ENCODE measurements around the gene GRIK1. TPM values are rescaled to one million over a fixed set of nuclear protein-coding genes. Genes with fewer than 3 reads are reported as not detected.
"Not testable (repeated sequence)": the region's sequence is repeated elsewhere in the genome, so short reads cannot be mapped to it uniquely, and the experiment has no call there.

The GRIK1 gene
- total RNA-seq, 3 donors from 2014 or later = 0.38 to 0.41 TPM; not detected in 1

- no peaks in the 10 kb centered on the region for H3K36me3 ChIP-seq (ENCODE audit: low read depth)
- DNase-seq (no peak), ATAC-seq (no peak)
- no peak for TF ChIP-seq CTCF (IDR thresholded peaks at IDR 0.05)
- no peaks in the 10 kb centered on the region for H3K9me3 ChIP-seq
- no peak overlapping the region for H3K4me3 ChIP-seq
- no peaks in the 10 kb centered on the region for H3K4me1 ChIP-seq (ENCODE audit: low read depth)
- intact Hi-C loops (cut with DNase I, micrococcal nuclease) = no loop called here
These were observed 21.7 kb upstream of the GRIK1 start for GRCh38 chr21:29961291-29962027.

GRCh38 chr21:29958551-29958950 is 18.8 kb upstream of the GRIK1 start:
- ATAC-seq (no peak), DNase-seq (no peak)
- H3K9me3 ChIP-seq = no peaks in the 10 kb centered on the region
- H3K36me3 ChIP-seq (ENCODE audit: low read depth) = no peaks in the 10 kb centered on the region
- TF ChIP-seq CTCF (IDR thresholded peaks at IDR 0.05) = no peak
- no peaks in the 10 kb centered on the region for H3K4me1 ChIP-seq (ENCODE audit: low read depth)
- H3K4me3 ChIP-seq = no peak overlapping the region
- intact Hi-C loops (cut with DNase I, micrococcal nuclease) = no loop called here

- intact Hi-C loops (cut with DNase I, micrococcal nuclease); ATAC-seq; H3K36me3 ChIP-seq (ENCODE audit: low read depth): not testable (repeated sequence)
These were observed 18.2 kb upstream of the GRIK1 start for GRCh38 chr21:29958035-29958434.

GRCh38 chr21:29953690-29954089 is 13.9 kb upstream of the GRIK1 start:
- Histone ChIP-seq H3K9me3 (no peaks in the 10 kb centered on the region), H3K4me1 (ENCODE audit: low read depth) (no peaks in the 10 kb centered on the region), H3K36me3 (ENCODE audit: low read depth) (no peaks in the 10 kb centered on the region), H3K4me3 (no peak overlapping the region)
- no peak for DNase-seq
- no peak for ATAC-seq
- intact Hi-C loops (cut with DNase I, micrococcal nuclease) = no loop called here
- no peak for TF ChIP-seq CTCF (IDR thresholded peaks at IDR 0.05)

More at GRCh38 chr21:29958035-29958434, 18.2 kb upstream of the GRIK1 start:
- H3K9me3 ChIP-seq; H3K4me3 ChIP-seq; DNase-seq; H3K4me1 ChIP-seq (ENCODE audit: low read depth): not testable (repeated sequence)

GRCh38 chr21:29953072-29953471 is 13.3 kb upstream of the GRIK1 start:
- intact Hi-C loops (cut with DNase I, micrococcal nuclease) = no loop called here
- no peak for TF ChIP-seq CTCF (IDR thresholded peaks at IDR 0.05)
- ATAC-seq (no peak), DNase-seq (no peak)
- H3K36me3 ChIP-seq (ENCODE audit: low read depth) = no peaks in the 10 kb centered on the region
- H3K4me3 ChIP-seq = no peak overlapping the region
- H3K9me3 ChIP-seq = no peaks in the 10 kb centered on the region
- no peaks in the 10 kb centered on the region for H3K4me1 ChIP-seq (ENCODE audit: low read depth)

- ATAC-seq (no peak), DNase-seq (no peak)
- no peaks in the 10 kb centered on the region for H3K9me3 ChIP-seq
- no peaks in the 10 kb centered on the region for H3K36me3 ChIP-seq (ENCODE audit: low read depth)
- H3K4me3 ChIP-seq = no peak overlapping the region
- TF ChIP-seq CTCF (IDR thresholded peaks at IDR 0.05) = no peak
- intact Hi-C loops (cut with DNase I, micrococcal nuclease) = no loop called here
- no peaks in the 10 kb centered on the region for H3K4me1 ChIP-seq (ENCODE audit: low read depth)
These were observed 12.1 kb upstream of the GRIK1 start for GRCh38 chr21:29951911-29952310.

Data from mucosa of descending colon (tissue), 3 donors.